Epidermal melanocyte (primary cell): Measurements from ENCODE around the gene SSB.
"Not testable (repeated sequence)": the region's sequence is repeated elsewhere in the genome, so short reads cannot be mapped to it uniquely, and the experiment has no call there.

Experiments used
- DNase-seq: peaks from one replicate; pipeline ENCODE4 v3.0.0; 2011; ENCODE audit warnings: low spot score; ENCODE audit not compliant: insufficient read length

The SSB gene

DNA sequence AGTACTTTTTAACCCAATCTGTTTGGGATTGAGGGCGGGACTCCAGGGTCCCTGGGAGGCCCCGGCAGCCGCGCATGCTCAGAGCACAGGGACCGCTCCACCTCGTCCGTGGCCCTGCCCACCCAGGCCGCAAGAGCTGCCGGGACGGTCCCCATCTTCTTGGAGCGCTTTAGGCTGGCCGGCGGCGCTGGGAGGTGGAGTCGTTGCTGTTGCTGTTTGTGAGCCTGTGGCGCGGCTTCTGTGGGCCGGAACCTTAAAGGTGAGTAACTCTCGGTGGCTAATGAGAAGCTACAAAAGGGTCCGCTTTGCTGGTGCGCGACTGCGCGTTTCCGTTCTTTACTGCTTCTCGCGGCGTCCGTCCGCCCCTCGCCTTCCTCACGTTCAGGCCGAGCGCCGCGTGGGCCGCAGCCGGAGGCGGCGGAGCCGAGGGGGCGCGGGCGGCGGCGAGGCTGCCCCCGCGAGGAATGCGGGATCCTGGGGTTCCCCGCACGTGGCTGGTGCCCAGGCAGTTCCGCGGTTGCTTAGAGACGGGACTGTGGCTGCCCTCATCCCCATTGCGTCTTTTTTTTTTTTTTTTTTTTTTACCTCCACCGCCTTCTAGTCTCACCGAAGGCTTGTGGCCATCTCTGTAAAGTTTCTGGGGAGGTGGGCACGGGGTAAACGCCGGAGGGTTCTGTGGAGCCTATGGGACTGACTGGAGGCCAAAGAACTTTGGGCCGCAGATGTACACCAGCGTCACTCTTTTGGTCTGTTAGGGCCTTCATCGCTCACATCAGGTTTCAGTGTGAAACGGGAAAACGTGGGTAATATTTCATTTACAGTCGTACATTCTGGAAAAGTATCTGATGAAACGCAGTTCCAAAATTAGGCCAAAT is at the start of gene SSB:
SSB (plus strand) TSS at position 154 of the 875 bp plus-strand sequence. CDS start 2,090 bp downstream, outside the sequence.
- DNase-seq: peak; percentile 88

DNA sequence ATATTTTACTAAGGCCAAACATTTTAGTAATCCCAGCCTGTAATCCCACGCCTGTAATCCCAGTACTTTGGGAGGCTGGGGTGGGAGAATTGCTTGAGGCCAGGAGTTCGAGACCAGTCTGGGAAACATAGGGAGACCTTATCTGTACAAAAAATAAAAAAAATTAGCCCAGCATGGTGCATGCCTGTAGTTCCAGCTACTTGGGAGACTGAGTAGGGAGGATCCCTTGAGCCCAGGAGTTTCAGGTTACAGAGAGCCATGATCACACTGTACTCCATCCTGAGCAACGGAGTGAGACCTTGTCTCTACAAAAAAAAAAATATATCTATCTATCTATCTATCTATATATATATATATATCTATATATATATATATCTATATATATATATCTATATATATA is 45.9 kb upstream of the SSB start:
- DNase-seq: no peak

DNA sequence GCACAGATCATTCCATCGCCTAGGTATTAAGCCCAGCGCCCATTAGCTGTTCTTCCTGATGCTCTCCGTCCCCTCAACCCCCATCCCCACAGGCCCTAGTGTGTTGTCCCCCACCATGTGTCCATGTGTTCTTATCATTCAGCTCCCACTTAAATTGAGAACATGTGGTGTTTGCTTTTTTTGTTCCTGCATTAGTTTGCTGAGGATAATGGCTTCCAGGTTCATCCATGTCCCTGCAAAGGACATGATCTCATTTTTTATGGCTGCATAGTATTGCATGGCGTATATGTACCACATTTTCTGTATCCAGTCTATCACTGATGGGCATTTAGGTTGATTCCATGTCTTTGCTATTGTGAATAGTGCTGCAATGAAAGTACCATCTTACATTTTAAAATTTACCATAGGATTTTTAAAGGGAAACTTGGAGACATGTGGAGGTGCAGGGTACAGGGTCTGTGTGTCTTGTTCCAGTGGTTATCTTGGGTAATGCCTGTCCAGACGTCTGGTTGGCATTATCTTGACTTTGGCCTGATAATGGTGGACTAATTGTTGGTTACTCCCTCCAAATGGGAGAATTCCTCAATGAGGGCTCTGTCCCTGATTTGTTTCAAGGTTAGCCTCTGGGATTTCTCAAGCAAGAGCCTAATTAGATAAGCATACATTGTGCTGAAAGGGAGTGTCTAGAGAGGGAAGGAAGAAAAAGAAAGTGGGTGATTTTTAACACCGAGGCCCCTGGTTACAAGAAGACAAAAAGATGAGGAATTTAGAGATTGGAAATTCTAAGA is 43.4 kb upstream of the SSB start:
- no peak for DNase-seq

DNA sequence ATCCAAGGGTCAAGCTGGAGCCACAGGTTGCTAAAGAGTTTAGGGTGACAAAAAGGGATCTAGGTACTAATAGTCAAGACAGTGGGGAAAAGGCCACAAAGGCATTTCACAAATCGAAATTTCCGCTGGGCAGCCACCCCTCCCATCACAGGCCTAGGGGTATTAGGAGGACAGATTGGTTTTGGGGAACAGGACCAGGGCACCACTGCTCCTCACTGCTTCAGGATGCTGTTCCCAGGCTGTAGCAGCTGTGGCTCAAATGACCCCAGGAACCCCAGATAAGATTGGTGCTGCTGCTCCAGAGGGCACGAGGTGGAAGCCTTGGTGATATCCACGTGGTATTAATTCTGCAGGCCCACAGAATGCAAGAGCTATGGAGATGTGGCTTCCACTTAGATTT is 42.3 kb upstream of the SSB start:
- no peak for DNase-seq

DNA sequence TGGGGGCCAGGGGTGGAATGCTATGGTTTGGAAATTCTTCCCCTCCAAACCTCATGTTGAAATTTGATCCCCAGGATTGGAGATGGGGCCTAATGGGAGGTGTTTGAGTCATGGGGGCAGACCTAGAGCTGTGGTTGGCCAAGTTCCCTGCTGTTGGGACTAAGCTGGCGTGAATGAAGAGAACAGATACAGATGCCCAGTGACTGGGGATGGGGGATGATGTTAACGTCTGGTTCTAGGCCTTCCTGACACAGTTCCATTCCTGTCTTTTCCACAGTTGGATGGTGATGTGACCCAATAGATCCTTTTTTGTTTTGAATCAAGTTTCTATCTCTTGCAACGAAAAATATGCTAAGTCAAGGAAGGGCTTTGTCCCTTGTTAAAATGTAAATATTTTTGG is 41.3 kb upstream of the SSB start:
- DNase-seq: no peak

DNA sequence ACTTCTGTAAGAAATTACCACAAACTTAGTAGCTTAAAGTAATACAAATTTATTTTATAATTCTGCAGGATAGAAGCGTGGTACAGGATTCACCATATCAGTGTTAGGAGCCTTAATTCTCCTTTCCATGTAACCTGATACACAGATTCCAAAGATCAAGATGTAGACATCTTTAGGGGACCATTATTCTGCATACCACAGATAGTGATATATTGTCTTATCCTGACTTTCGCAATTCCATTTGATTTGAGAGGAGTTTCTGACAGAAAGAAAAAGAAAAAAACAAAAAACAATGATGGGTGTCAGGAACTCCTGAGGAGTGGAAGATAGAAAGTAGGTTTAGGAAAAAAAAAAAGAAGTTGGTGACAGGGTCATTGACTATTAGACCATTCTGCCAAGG is 40.9 kb upstream of the SSB start:
- no peak for DNase-seq

DNA sequence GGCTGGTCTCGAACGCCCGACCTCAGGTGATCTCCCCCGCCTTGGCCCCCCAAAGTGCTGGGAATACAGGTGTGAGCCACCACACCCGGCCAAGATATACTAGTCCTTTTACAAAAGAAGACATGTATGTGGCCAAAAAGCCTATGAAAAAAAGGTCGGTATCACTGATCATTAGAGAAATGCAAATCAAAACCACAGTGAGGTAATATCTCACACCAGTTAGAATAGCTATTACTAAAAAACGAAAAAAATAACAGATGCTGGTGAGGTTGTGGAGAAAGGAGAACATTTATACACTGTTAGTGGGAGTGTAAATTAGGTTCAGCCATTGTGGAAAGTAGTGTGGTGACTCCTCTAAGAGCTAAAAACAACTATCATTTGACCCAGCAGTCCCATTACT is 38.7 kb upstream of the SSB start:
- no peak for DNase-seq

DNA sequence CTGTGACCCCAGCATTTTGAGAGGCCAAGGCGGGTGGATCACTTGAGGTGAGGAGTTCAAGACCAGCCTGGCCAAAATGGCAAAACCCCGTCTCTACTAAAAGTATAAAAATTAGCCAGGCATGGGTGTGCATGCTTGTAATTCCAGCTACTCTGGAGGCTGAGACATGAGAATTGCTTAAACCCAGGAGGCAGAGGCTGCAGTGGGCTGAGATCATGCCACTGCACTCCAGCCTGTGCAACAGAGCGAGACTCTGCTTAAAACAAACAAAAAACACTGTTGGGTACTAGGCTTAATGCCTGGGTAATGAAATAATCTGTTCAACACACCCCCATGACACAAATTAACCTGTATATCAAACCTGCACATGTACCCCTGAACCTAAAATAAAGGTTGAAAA is 37.9 kb upstream of the SSB start:
- DNase-seq: not testable (repeated sequence)

DNA sequence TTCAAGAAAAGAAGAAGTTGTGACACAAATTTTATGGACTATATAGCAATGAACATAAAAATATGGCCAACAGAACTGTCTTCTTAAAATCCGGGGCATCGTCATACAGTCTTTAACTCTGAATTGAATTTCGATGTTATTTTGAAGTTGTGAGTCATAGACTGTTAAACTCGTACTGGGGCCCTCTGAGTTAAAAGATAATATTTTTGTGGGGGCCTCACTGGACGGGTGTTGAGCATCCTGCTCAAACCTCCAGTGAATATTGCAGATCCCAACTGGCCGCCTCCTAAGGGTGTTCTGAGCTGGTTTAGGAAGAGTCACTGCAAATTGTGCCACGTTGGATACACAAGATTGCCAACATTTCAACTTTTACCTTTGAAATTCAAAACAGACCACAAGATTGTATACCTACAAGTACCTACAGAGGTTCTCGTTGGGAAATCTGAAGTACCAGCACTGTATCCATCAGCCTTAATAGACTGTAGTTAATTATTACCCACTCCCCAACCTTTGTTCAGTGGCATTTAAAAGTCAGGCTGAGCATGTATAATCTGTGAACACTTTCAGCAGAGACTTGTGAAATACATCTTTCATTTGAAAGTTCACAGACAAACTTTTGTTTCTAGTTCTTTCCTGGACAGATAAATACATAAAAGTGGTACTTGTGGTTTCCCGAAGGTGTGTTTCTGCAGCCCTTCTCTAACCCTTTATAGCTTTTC is 37.3 kb upstream of the SSB start:
- DNase-seq: no peak

DNA sequence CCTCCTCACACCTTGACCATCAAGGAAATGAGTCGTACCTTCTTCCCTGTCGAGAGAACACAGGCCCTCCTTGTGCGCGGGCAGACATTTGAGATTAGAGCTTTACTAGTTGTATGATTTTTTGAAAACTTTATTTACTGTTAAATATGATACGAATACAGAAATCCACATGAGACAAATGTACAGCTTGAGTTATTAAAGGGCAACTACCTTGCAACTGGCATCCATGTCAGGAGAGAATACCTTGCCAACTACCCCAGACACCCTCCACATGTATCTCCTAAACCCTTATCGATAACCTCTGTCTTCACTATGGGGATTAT is 36.7 kb upstream of the SSB start:
- DNase-seq: no peak

DNA sequence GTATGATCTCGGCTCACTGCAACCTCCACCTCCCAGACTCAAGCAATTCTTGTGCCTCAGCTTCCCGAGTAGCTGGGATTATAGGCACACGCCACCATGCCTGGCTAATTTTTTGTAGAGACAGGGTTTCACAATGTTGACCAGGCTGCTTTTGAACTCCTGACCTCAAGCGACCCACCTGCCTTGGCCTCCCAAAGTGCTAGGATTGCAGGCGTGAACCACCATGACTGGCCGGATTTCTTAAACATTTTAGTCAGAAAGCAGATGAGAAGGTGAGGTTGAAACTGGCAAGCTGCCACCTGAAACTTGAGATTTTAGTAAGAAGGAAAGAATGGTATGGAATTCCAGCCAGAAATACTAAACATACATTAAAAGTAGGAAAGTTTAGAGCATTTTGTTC is 33.1 kb upstream of the SSB start:
- DNase-seq: no peak

DNA sequence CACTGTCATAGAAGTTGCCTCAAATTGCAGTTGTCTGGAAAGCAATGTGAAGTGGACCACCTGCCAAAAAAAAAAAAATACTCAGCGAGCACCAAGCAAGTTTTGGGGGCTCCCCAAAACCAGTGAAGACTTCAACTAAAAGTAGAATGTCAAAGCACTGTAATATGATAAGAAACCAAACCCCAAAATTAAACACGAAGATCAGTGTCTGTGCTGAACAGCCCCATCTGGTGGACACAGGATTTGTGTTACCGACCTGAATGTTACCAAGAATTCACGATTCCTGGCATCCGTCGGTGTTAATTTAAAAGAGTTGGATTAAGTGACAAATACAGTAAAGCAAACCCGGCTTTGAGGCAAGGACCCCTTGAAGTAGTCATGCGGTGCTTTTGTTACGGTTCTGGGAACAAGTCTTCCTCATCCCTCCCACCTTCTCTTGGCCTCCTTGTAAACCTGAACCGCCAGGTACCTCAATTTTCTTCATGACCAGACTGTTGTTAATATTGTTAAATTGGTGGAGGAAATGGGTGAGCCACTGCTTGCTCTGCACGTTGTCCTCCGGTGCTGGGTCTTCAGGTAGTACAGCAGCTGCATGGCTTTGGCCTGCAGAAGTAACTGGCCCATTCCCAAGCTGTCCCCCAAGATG is 31.3 kb upstream of the SSB start:
- peak; percentile 68 for DNase-seq

DNA sequence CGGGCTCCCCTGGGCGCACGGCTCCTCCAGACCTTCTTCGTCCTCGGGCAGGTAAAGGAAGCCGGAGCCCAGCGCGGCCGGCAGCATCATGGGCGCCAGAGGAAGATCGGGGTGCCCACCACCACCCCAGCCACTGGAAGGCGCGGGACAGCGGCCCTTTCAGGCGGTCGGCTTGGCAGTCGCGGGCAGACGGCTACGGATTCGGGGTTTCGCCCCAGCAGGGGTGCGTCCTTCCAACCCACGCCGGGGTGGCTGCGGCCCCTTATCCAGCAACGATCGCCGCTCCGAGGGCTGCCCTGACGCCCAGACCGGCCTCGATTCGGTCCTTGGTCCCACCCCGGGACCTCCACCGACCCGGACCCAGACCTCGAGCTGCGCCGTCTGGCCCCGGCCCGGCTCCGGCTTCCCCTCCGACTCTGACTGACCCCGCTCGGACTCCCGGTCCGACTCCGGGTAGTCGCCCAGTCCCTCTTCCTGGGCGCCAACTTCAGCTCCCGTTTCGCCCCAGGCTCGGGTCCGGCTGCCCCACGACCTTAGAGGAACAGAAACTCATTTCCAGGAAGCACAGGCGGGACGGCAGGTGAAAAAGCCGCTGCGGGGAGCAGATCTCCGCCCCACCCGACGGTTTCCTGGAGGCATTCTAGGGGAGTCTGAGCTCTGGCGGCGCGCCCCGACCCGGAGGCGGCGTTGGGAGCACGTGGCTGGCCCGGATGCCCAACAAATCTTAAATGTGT is 30.2 kb upstream of the SSB start:
- no peak for DNase-seq

DNA sequence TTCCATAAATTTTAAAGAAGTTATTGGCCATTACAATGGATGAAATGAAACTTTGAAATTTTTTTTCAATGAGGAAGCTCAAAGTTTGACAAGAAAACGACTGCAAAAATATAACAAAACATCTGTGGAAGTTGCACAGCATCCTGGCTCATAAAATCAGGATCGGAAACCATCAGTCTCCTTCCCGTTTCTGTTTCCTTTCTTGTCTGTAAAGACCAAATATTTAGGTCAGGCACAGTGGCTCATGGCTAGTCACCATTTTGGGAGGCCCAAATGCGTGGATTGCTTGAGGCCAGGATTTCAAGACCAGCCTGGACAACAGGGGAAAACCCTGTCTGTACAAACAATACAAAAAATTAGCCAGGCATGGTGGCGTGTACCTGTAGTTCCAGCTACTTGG is 27.6 kb upstream of the SSB start:
- no peak for DNase-seq

DNA sequence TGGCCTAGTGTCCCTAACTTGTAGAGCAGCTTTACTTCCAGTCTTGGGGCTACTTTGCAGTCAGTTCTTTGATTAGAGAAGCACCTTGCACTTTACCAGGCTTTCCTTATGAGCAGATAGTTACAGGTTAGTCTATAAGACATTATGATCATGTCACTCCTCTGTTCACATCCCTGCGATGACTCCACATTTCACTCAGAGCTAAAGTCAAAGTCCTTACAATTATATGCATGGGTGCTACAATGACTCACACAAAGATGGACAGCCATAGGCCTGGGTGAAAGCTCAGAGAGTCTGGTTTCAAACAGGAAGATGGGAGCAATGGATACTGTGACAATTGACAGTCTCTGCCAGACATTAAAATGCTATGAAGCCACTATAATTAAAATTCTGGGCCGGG is 27.1 kb upstream of the SSB start:
- DNase-seq: no peak

DNA sequence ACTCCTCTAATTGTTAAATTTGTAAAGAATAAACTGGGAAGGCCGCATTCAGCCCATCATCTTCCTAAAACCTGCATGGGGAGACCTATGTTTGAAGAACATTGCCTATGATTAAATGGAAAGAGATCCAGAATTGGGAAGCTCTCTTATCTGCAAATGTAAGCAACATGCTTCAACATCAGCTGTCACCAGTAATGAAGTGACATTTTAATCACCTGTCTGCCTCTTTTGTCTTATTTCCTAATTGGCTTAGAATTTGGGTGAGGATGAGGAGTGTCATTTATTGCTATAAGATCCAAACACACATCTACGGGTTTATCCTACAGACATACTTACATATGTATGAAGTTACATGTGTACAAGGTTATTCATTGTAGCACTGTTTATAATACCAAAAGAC is 26.0 kb upstream of the SSB start:
- DNase-seq: no peak

DNA sequence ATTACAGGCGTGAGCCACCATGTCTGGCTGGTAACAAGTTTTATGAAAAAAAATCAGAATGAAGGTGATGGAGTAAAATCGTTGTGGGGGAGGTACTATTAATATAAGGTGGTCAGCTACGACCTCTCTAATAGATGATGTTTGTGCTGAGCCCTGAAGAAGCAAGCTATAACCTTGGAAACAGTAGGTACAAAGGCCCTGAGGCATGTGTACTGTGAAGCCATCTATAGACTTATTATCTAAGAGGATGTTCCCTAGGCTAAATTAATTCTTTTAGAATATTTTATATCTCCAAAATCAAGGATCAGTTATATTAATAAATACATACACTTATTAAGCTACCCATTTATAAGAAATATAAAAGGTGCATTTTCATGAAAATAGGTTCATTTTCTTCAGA is 23.3 kb upstream of the SSB start:
- DNase-seq: no peak

DNA sequence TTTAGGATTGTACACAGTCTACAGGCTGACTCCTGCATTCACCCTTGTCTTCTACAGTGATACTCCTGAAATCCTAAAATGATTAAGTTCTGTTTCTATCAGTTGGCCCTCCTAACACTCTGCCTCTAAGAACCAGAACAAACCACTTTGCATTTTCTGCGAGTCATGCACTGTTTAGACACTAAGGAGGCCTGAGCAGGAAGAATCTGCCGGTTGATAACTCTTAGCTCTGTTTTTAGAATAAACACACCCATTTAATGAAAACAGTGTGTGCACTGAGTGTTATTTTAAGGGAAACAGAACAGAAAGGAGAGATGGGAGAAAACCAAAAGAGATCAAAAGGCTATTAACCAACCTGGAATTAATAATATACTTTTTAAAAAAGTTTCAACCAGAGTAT is 22.9 kb upstream of the SSB start:
- DNase-seq: no peak

DNA sequence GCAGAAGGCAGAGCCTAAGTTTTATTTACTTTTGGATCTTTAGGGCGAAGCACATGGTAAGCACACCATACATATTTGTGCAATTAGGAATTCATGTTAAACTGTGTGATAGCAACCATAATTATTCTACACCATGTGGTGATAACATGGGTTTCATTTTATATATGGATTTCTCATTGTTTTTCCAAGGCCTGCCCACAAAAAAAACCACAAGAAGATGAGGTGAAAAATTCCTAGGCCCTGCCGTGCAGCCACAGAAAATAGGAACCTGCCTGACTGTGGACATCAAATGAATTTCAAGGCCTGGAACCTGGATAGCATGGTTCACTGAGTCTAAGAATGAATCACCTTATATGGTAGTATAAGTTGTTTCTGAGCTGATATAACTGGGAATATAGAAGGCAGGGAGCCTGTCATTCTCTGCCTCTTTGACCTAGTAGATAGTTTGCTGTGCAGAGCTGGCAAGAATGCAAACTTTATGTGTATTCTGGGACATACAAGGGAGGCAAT is 22.4 kb upstream of the SSB start:
- no peak for DNase-seq

DNA sequence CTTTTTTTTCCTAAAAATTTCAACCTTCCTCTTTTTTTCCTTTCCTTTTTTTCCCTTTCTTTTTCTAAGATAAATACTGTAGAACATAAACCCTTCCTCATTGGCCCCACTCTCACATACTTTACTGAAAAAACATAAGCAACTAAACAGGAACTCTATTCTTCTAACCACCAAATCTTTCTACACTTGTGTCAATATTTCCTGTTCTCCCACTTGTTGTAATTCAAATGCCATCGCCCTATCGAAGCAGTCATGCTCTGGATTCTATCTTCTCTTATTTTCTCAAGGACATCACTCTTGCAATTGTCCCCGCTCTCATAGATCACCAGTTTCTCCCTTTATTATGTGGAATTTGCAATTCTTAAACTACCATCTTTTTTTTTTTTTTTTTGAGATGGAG is 20.2 kb upstream of the SSB start:
- DNase-seq: no peak
